Liver (tissue), 9 donors: ENCODE measurements around the gene SCP2D1. TPM values are rescaled to one million over a fixed set of nuclear protein-coding genes. Genes with fewer than 3 reads are reported as not detected.

Source experiments
- DNase-seq: peaks from one replicate; pipeline ENCODE4 v3.0.0-alpha.2; 2017; ENCODE audit warnings: low spot score
- H3K27ac ChIP-seq, 2 donors: one replicate each; pipeline ENCODE4 v1.7.0; 2013; ENCODE audit warnings: inconsistent platforms in 2 of 2, low read length in 2 of 2, control low read depth in 1 of 2, low read depth in 1 of 2, mild to moderate bottlenecking in 1 of 2
- H3K27me3 ChIP-seq, 4 donors: one replicate each; pipeline versions ENCODE4 v1.6.1 to v1.7.0; 2013; ENCODE audit warnings: low read length in 3 of 4, inconsistent platforms in 1 of 4, mild to moderate bottlenecking in 1 of 4, moderate library complexity in 1 of 4; ENCODE audit not compliant: control insufficient read depth in 4 of 4, insufficient read depth in 4 of 4
- H3K36me3 ChIP-seq, 4 donors: one replicate each; pipeline versions ENCODE4 v1.6.1 to v1.7.0; 2013; ENCODE audit warnings: low read length in 3 of 4, mild to moderate bottlenecking in 3 of 4, low read depth in 1 of 4, moderate library complexity in 1 of 4; ENCODE audit not compliant: control insufficient read depth in 4 of 4, insufficient read depth in 3 of 4
- H3K4me1 ChIP-seq, 4 donors: one replicate each; pipeline versions ENCODE4 v1.6.1 to v1.7.0; 2013; ENCODE audit warnings: low read length in 3 of 4, mild to moderate bottlenecking in 3 of 4, moderate library complexity in 1 of 4; ENCODE audit not compliant: control insufficient read depth in 4 of 4, insufficient read depth in 4 of 4
- H3K4me3 ChIP-seq, 3 donors: one replicate each; pipeline versions ENCODE4 v1.6.1 to v1.7.0; 2013; ENCODE audit warnings: low read length in 3 of 3, control low read depth in 1 of 3, low read depth in 1 of 3, mild to moderate bottlenecking in 1 of 3
- H3K9ac ChIP-seq, 2 donors: one replicate each; pipeline ENCODE4 v1.7.0; 2013; ENCODE audit warnings: low read length in 2 of 2, mild to moderate bottlenecking in 2 of 2, moderate library complexity in 2 of 2, control low read depth in 1 of 2, low read depth in 1 of 2
- H3K9me3 ChIP-seq, 4 donors: one replicate each; pipeline versions ENCODE4 v1.6.1 to v1.7.0; 2013; ENCODE audit warnings: low read length in 3 of 4; ENCODE audit not compliant: control insufficient read depth in 4 of 4
- EGR1 ChIP-seq, 2 donors: IDR thresholded peaks; 2 replicates each; pipeline ENCODE4 v1.6.1; 2016 to 2018; ENCODE audit warnings: antibody characterized with exemption in 2 of 2, low read depth in 2 of 2
- FOXA1 ChIP-seq: IDR thresholded peaks from 2 replicates; pipeline ENCODE4 v1.6.1; 2016; ENCODE audit warnings: antibody characterized with exemption
- FOXA2 ChIP-seq: IDR thresholded peaks from 2 replicates; pipeline ENCODE4 v1.6.1; 2016; ENCODE audit warnings: antibody characterized with exemption
- GABPA ChIP-seq, 2 donors: IDR thresholded peaks in 1 of 2; conservative IDR thresholded peaks in 1 of 2; 2 replicates each; pipeline ENCODE4 v1.6.1; 2016; ENCODE audit warnings: antibody characterized with exemption in 2 of 2, mild to moderate bottlenecking in 1 of 2, moderate library complexity in 1 of 2
- HNF4A ChIP-seq, 2 donors: conservative IDR thresholded peaks; 2 replicates each; pipeline ENCODE4 v1.6.1; 2016; ENCODE audit warnings: antibody characterized with exemption in 2 of 2, mild to moderate bottlenecking in 2 of 2
- HNF4G ChIP-seq: IDR thresholded peaks from 2 replicates; pipeline ENCODE4 v1.6.1; 2016; ENCODE audit warnings: antibody characterized with exemption
- JUND ChIP-seq, 2 donors: IDR thresholded peaks; 2 replicates each; pipeline ENCODE4 v1.6.1; 2016; ENCODE audit warnings: antibody characterized with exemption in 2 of 2
- NR2F2 ChIP-seq: IDR thresholded peaks from 2 replicates; pipeline ENCODE4 v1.6.1; 2016; ENCODE audit warnings: antibody characterized with exemption
- RAD21 ChIP-seq, 2 donors: IDR thresholded peaks; 2 replicates each; pipeline ENCODE4 v1.6.1; 2016; ENCODE audit warnings: antibody characterized with exemption in 2 of 2, mild to moderate bottlenecking in 2 of 2
- RXRA ChIP-seq, 2 donors: IDR thresholded peaks; 2 replicates each; pipeline ENCODE4 v1.6.1; 2017 to 2018; ENCODE audit warnings: antibody characterized with exemption in 2 of 2, mild to moderate bottlenecking in 1 of 2
- SP1 ChIP-seq: IDR thresholded peaks from 2 replicates; pipeline ENCODE4 v1.6.1; 2018; ENCODE audit warnings: antibody characterized with exemption, mild to moderate bottlenecking
- TAF1 ChIP-seq: conservative IDR thresholded peaks from 2 replicates; pipeline ENCODE4 v1.6.1; 2016; ENCODE audit warnings: antibody characterized with exemption, mild to moderate bottlenecking
- YY1 ChIP-seq: IDR thresholded peaks from 2 replicates; pipeline ENCODE4 v1.6.1; 2016; ENCODE audit warnings: antibody characterized with exemption, mild to moderate bottlenecking
- WGBS: extraction: QIAGEN DNeasy Blood & Tissue Kit; methylation state at CpG from one replicate; pipeline ENCODE4 v1.1.7; 2013; 5-methylcytosine and 5-hydroxymethylcytosine counted together
- polyA plus RNA-seq, 2 donors: library from polyadenylated mRNA; stranded (reverse) in 1 of 2; unstranded in 1 of 2; fragments of 200-250 nt in 1 of 2; fragments of >200 nt in 1 of 2; fragmentation: Nextera tagmentation in 1 of 2; extraction: Ambion mirVana in 1 of 2; gene quantifications; one replicate each; pipeline versions ENCODE4 v1.2.1 to v1.2.3, GENCODE V29; 2013 to 2015
- total RNA-seq, 2 donors: library from RNA; depleted of rRNA; stranded (reverse); fragments of >200 nt; gene quantifications; one replicate each; pipeline ENCODE4 v1.2.3, GENCODE V29; 2014
- TF ChIP-seq, protein P1 (sequence below): IDR thresholded peaks from 2 replicates; pipeline ENCODE4 v1.6.1; 2016; ENCODE audit warnings: antibody characterized with exemption
- TF ChIP-seq, protein P2 (sequence below): fragments of 150-350 bp; IDR thresholded peaks from 2 replicates; pipeline ENCODE4 v1.5.1; 2017; ENCODE audit warnings: improper control_type of control experiment, low read depth, low read length; ENCODE audit not compliant: missing input control
- TF ChIP-seq, protein P3 (sequence below): IDR thresholded peaks from 2 replicates; pipeline ENCODE4 v1.6.1; 2016; ENCODE audit warnings: antibody characterized with exemption
- TF ChIP-seq, protein P4 (sequence below): IDR thresholded peaks from 2 replicates; pipeline ENCODE4 v1.6.1; 2016; ENCODE audit warnings: antibody characterized with exemption
- TF ChIP-seq, protein P5 (sequence below): IDR thresholded peaks from 2 replicates; pipeline ENCODE4 v1.6.1; 2016; ENCODE audit warnings: antibody characterized with exemption, mild to moderate bottlenecking
- donor health status: healthy.
- donor health status: healthy.
- donor health status: healthy.
- donor health status: healthy.
- donor health status: healthy.

Gene SCP2D1
- total and polyA plus RNA-seq, 4 donors: not detected

DNA sequence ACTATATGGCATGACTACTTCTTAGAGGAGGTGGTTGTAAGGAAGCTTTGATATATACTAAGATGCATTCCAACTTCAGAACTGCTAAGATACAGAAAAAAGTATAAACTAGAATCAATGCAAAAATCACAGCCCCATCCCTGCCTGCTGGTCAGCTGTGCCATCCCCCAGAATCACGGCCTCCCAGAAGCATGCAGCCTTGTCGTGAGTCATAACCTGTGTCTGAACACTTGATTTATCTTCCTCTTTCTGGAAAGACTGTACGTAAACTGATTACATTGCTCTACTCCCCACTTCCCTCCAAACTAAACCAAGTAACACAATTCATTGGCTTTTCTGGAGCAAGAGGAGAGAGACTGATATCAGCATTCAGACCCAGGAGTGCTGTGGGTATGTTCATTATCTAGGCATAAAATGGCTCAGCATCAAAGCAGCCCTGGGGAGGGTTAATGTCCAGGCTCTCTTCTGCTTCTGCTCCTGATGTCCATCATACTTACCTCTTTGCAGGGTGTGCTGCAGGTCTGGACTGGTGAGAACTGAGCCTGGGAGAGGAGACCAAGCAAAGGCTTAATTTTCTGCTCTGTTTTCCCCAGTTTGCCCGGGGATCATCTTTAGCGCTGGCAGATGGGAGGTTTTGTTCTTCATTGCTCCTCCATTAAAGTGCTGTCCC, 18.4 kb downstream of the SCP2D1 start:
- DNase-seq: no peak
- Histone ChIP-seq H3K4me1 (no peaks in the 10 kb centered on the region), H3K27ac (no peak overlapping the region), H3K4me3 (no peak overlapping the region), H3K9ac (no peak overlapping the region), H3K9me3 (no peaks in the 10 kb centered on the region), H3K36me3 (no peaks in the 10 kb centered on the region), H3K27me3 (no peaks in the 10 kb centered on the region)
- 79% methylated on average over 5 of the region's 5 CpGs for WGBS
- TF ChIP-seq JUND (IDR thresholded peaks at IDR 0.05) (no peak), NR2F2 (no peak), FOXA2 (no peak), TAF1 (no peak), RAD21 (IDR thresholded peaks at IDR 0.05) (no peak), FOXA1 (no peak), SP1 (no peak), RXRA (IDR thresholded peaks at IDR 0.05) (no peak), YY1 (no peak), GABPA (IDR thresholded peaks at IDR 0.05 in 1 of 2, conservative IDR thresholded peaks at IDR 0.05 in 1 of 2) (no peak), HNF4A (conservative IDR thresholded peaks at IDR 0.05) (no peak), EGR1 (IDR thresholded peaks at IDR 0.05; ENCODE audit: low read depth in 2 of 2) (no peak), HNF4G (no peak)
- TF ChIP-seq, protein P1, sequence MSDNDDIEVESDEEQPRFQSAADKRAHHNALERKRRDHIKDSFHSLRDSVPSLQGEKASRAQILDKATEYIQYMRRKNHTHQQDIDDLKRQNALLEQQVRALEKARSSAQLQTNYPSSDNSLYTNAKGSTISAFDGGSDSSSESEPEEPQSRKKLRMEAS: no peak
- TF ChIP-seq, protein P2, sequence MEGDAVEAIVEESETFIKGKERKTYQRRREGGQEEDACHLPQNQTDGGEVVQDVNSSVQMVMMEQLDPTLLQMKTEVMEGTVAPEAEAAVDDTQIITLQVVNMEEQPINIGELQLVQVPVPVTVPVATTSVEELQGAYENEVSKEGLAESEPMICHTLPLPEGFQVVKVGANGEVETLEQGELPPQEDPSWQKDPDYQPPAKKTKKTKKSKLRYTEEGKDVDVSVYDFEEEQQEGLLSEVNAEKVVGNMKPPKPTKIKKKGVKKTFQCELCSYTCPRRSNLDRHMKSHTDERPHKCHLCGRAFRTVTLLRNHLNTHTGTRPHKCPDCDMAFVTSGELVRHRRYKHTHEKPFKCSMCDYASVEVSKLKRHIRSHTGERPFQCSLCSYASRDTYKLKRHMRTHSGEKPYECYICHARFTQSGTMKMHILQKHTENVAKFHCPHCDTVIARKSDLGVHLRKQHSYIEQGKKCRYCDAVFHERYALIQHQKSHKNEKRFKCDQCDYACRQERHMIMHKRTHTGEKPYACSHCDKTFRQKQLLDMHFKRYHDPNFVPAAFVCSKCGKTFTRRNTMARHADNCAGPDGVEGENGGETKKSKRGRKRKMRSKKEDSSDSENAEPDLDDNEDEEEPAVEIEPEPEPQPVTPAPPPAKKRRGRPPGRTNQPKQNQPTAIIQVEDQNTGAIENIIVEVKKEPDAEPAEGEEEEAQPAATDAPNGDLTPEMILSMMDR: no peak
- TF ChIP-seq, protein P3, sequence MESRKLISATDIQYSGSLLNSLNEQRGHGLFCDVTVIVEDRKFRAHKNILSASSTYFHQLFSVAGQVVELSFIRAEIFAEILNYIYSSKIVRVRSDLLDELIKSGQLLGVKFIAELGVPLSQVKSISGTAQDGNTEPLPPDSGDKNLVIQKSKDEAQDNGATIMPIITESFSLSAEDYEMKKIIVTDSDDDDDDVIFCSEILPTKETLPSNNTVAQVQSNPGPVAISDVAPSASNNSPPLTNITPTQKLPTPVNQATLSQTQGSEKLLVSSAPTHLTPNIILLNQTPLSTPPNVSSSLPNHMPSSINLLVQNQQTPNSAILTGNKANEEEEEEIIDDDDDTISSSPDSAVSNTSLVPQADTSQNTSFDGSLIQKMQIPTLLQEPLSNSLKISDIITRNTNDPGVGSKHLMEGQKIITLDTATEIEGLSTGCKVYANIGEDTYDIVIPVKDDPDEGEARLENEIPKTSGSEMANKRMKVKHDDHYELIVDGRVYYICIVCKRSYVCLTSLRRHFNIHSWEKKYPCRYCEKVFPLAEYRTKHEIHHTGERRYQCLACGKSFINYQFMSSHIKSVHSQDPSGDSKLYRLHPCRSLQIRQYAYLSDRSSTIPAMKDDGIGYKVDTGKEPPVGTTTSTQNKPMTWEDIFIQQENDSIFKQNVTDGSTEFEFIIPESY: no peak
- TF ChIP-seq, protein P4, sequence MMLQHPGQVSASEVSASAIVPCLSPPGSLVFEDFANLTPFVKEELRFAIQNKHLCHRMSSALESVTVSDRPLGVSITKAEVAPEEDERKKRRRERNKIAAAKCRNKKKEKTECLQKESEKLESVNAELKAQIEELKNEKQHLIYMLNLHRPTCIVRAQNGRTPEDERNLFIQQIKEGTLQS: no peak
- TF ChIP-seq, protein P5, sequence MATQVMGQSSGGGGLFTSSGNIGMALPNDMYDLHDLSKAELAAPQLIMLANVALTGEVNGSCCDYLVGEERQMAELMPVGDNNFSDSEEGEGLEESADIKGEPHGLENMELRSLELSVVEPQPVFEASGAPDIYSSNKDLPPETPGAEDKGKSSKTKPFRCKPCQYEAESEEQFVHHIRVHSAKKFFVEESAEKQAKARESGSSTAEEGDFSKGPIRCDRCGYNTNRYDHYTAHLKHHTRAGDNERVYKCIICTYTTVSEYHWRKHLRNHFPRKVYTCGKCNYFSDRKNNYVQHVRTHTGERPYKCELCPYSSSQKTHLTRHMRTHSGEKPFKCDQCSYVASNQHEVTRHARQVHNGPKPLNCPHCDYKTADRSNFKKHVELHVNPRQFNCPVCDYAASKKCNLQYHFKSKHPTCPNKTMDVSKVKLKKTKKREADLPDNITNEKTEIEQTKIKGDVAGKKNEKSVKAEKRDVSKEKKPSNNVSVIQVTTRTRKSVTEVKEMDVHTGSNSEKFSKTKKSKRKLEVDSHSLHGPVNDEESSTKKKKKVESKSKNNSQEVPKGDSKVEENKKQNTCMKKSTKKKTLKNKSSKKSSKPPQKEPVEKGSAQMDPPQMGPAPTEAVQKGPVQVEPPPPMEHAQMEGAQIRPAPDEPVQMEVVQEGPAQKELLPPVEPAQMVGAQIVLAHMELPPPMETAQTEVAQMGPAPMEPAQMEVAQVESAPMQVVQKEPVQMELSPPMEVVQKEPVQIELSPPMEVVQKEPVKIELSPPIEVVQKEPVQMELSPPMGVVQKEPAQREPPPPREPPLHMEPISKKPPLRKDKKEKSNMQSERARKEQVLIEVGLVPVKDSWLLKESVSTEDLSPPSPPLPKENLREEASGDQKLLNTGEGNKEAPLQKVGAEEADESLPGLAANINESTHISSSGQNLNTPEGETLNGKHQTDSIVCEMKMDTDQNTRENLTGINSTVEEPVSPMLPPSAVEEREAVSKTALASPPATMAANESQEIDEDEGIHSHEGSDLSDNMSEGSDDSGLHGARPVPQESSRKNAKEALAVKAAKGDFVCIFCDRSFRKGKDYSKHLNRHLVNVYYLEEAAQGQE: no peak
